ENCODE measurements around the gene ZNF563. TPM values are rescaled to one million over a fixed set of nuclear protein-coding genes. Genes with fewer than 3 reads are reported as not detected.
A peak's percentile ranks its signal among the peaks of the same experiment; 100 is the strongest.

Gene ZNF563
- total RNA-seq, 1 donor from 2014 or later: not detected

GRCh38 chr19:12278713-12279112 lies 54.7 kb downstream of the ZNF563 start:
- intact Hi-C loops (cut with DNase I): no loop called here
- Histone ChIP-seq H3K27me3 (no peaks in the 10 kb centered on the region), H3K9me3 (peaks cover 66 to 100% of the 10 kb centered on the region in 2 donors), H3K27ac (no peak overlapping the region), H3K36me3 (peaks cover 29 to 72% of the 10 kb centered on the region in 2 donors), H3K4me1 (no peaks in the 10 kb centered on the region), H3K4me3 (no peak overlapping the region)
- no peak for DNase-seq (ENCODE audit: low spot score in 2 of 2)
- no peak for TF ChIP-seq CTCF (IDR thresholded peaks at IDR 0.05)

GRCh38 chr19:12272980-12273901 lies 60.2 kb downstream of the ZNF563 start:
- intact Hi-C loops (cut with DNase I): no loop called here
- Histone ChIP-seq H3K27ac (no peak overlapping the region), H3K4me1 (no peaks in the 10 kb centered on the region), H3K36me3 (peaks cover 69 to 88% of the 10 kb centered on the region in 2 donors), H3K27me3 (no peaks in the 10 kb centered on the region), H3K4me3 (peak overlapping the region in 1 of 2 donors; percentile 43), H3K9me3 (peaks cover 81 to 100% of the 10 kb centered on the region in 2 donors)
- no peak for TF ChIP-seq CTCF (IDR thresholded peaks at IDR 0.05)
- DNase-seq (ENCODE audit: low spot score in 2 of 2): no peak

- Histone ChIP-seq H3K27ac (no peak overlapping the region), H3K36me3 (peaks cover 69 to 80% of the 10 kb centered on the region in 2 donors), H3K9me3 (peaks cover 83 to 98% of the 10 kb centered on the region in 2 donors), H3K4me1 (no peaks in the 10 kb centered on the region), H3K27me3 (no peaks in the 10 kb centered on the region), H3K4me3 (peak overlapping the region in 1 of 2 donors; percentile 43)
- no peak for TF ChIP-seq CTCF (IDR thresholded peaks at IDR 0.05)
- intact Hi-C loops (cut with DNase I): no loop called here
- DNase-seq (ENCODE audit: low spot score in 2 of 2): no peak
Measured at GRCh38 chr19:12272386-12272785, 61.0 kb downstream of the ZNF563 start.

GRCh38 chr19:12270854-12271253 lies 62.6 kb downstream of the ZNF563 start:
- Histone ChIP-seq H3K27me3 (no peaks in the 10 kb centered on the region), H3K27ac (no peak overlapping the region), H3K4me1 (no peaks in the 10 kb centered on the region), H3K4me3 (no peak overlapping the region), H3K9me3 (peaks cover 91 to 98% of the 10 kb centered on the region in 2 donors), H3K36me3 (peaks cover 60 to 66% of the 10 kb centered on the region in 2 donors)
- no peak for DNase-seq (ENCODE audit: low spot score in 2 of 2)
- intact Hi-C loops (cut with DNase I): no loop called here
- no peak for TF ChIP-seq CTCF (IDR thresholded peaks at IDR 0.05)

Other genes with a start within 250 kb of the ZNF563 start
- 0.96 TPM for gene ZNF20, start 193.3 kb downstream of the ZNF563 start, total RNA-seq
- gene ZNF625, start 176.9 kb downstream of the ZNF563 start, total RNA-seq: 12.0 TPM
- gene ZNF136, start 170.5 kb downstream of the ZNF563 start, total RNA-seq: 1.9 TPM
- gene ZNF44, start 38.8 kb downstream of the ZNF563 start, total RNA-seq: 10.4 TPM
- 0.21 TPM for gene ZNF442, start 32.0 kb upstream of the ZNF563 start, total RNA-seq
- gene ZNF799, start 67.6 kb upstream of the ZNF563 start, total RNA-seq: 3.1 TPM
- gene ZNF443, start 107.4 kb upstream of the ZNF563 start, total RNA-seq: 4.0 TPM
- 3.4 TPM for gene ZNF709, start 151.2 kb upstream of the ZNF563 start, total RNA-seq
- 2.6 TPM for gene ZNF564, start 217.8 kb upstream of the ZNF563 start, total RNA-seq